Transverse colon (tissue), 3 donors: ENCODE data around the gene SLC35A4.

Experiments used
- CTCF ChIP-seq, 5 experiments: fragments of 200-600 bp in 3 of 5; fragments of 450-650 bp in 2 of 5; sonication (generic) in 3 of 5; IDR thresholded peaks; 1 replicate in 2 of 5; 2 replicates in 3 of 5; pipeline ENCODE4 v1.5.1; 2016 to 2017; ENCODE audit warnings: antibody characterized with exemption in 5 of 5, inconsistent platforms in 3 of 5, mild to moderate bottlenecking in 2 of 5, moderate library complexity in 1 of 5
- EP300 ChIP-seq: sonication (generic); formaldehyde crosslinking; IDR thresholded peaks from one replicate; pipeline ENCODE4 v1.6.1; 2017; ENCODE audit warnings: antibody characterized with exemption, low read depth
- POLR2A ChIP-seq: fragments of 450-650 bp; IDR thresholded peaks from one replicate; pipeline ENCODE4 v1.6.1; 2016; ENCODE audit warnings: antibody characterized with exemption, mild to moderate bottlenecking, moderate library complexity

GRCh38 chr5:140574165-140574564 lies 9.5 kb downstream of the SLC35A4 start:
- TF ChIP-seq CTCF (IDR thresholded peaks at IDR 0.05) (no peak), EP300 (no peak), POLR2A (no peak)
